ENCODE results near the gene FRK.
"Not testable (repeated sequence)": the region's sequence is repeated elsewhere in the genome, so short reads cannot be mapped to it uniquely, and the experiment has no call there.

Gene FRK

GRCh38 chr6:115891750-115892149 lies 168.9 kb downstream of the FRK start:
- Histone ChIP-seq H3K4me3 (ENCODE audit: low read length) (no peak overlapping the region), H2AK5ac (ENCODE audit: low read length) (no peak overlapping the region), H3K4ac (ENCODE audit: low read depth, low read length) (no peak overlapping the region), H3K56ac (ENCODE audit: low read length) (no peak overlapping the region), H3K36me3 (ENCODE audit: control insufficient read depth, insufficient read depth, low read length) (no peaks in the 10 kb centered on the region), H3K79me2 (ENCODE audit: control insufficient read depth, insufficient read depth, low read length) (no peaks in the 10 kb centered on the region), H3K79me1 (ENCODE audit: low read length) (no peaks in the 10 kb centered on the region), H3K9ac (ENCODE audit: low read length) (no peak overlapping the region), H3K27ac (ENCODE audit: low read depth, low read length) (no peak overlapping the region), H2BK15ac (replicated peaks; ENCODE audit: low read depth) (no peak overlapping the region), H4K5ac (ENCODE audit: low read length) (no peak overlapping the region), H3K23ac (ENCODE audit: low read length) (no peak overlapping the region), H3K18ac (ENCODE audit: low read length) (no peak overlapping the region), H3K4me1 (ENCODE audit: control insufficient read depth, low read depth, low read length) (no peaks in the 10 kb centered on the region), H3K27me3 (ENCODE audit: insufficient read depth, low read length, poor library complexity) (no peaks in the 10 kb centered on the region), H2BK120ac (ENCODE audit: low read depth, low read length) (no peak overlapping the region), H3K4me2 (ENCODE audit: low read length) (no peak overlapping the region), H2BK5ac (ENCODE audit: low read length) (no peak overlapping the region), H4K8ac (ENCODE audit: low read depth, low read length) (no peak overlapping the region)
- WGBS (ENCODE audit: extremely low coverage, insufficient coverage, low lambda C conversion rate): no CpG with 5 or more reads among the region's 2 CpGs
- no peak for DNase-seq

- H2BK15ac ChIP-seq (replicated peaks; ENCODE audit: low read depth): no peak overlapping the region
- no peak overlapping the region for H3K4me2 ChIP-seq (ENCODE audit: low read length)
- no peak overlapping the region for H4K5ac ChIP-seq (ENCODE audit: low read length)
- H3K4me1 ChIP-seq (ENCODE audit: control insufficient read depth, low read depth, low read length): no peaks in the 10 kb centered on the region
- no peaks in the 10 kb centered on the region for H3K79me2 ChIP-seq (ENCODE audit: control insufficient read depth, insufficient read depth, low read length)
- no peak overlapping the region for H2BK5ac ChIP-seq (ENCODE audit: low read length)
- no peak overlapping the region for H3K18ac ChIP-seq (ENCODE audit: low read length)
- H3K56ac ChIP-seq (ENCODE audit: low read length): no peak overlapping the region
- H3K27me3 ChIP-seq (ENCODE audit: insufficient read depth, low read length, poor library complexity): no peaks in the 10 kb centered on the region
- no peak overlapping the region for H3K27ac ChIP-seq (ENCODE audit: low read depth, low read length)
- H2BK120ac ChIP-seq (ENCODE audit: low read depth, low read length): no peak overlapping the region
- no peaks in the 10 kb centered on the region for H3K36me3 ChIP-seq (ENCODE audit: control insufficient read depth, insufficient read depth, low read length)
- H3K23ac ChIP-seq (ENCODE audit: low read length): no peak overlapping the region
- no peak for DNase-seq
- H3K4ac ChIP-seq (ENCODE audit: low read depth, low read length): no peak overlapping the region
- no peak overlapping the region for H3K9ac ChIP-seq (ENCODE audit: low read length)
- H3K79me1 ChIP-seq (ENCODE audit: low read length): no peaks in the 10 kb centered on the region
- H2AK5ac ChIP-seq (ENCODE audit: low read length): no peak overlapping the region
- no peak overlapping the region for H3K4me3 ChIP-seq (ENCODE audit: low read length)
- H4K8ac ChIP-seq (ENCODE audit: low read depth, low read length): no peak overlapping the region
Measured at GRCh38 chr6:115891111-115891669, 169.5 kb downstream of the FRK start.

- no CpG with 5 or more reads among the region's 10 CpGs for WGBS (ENCODE audit: extremely low coverage, insufficient coverage, low lambda C conversion rate)
- H3K18ac ChIP-seq (ENCODE audit: low read length): no peak overlapping the region
- no peak overlapping the region for H3K4ac ChIP-seq (ENCODE audit: low read depth, low read length)
- H3K4me3 ChIP-seq (ENCODE audit: low read length): no peak overlapping the region
- H3K4me2 ChIP-seq (ENCODE audit: low read length): no peak overlapping the region
- no peak overlapping the region for H3K27ac ChIP-seq (ENCODE audit: low read depth, low read length)
- no peak overlapping the region for H2BK5ac ChIP-seq (ENCODE audit: low read length)
- H3K9ac ChIP-seq (ENCODE audit: low read length): no peak overlapping the region
- H3K56ac ChIP-seq (ENCODE audit: low read length): no peak overlapping the region
- no peak overlapping the region for H4K8ac ChIP-seq (ENCODE audit: low read depth, low read length)
- H3K4me1 ChIP-seq (ENCODE audit: control insufficient read depth, low read depth, low read length): no peaks in the 10 kb centered on the region
- no peak overlapping the region for H4K5ac ChIP-seq (ENCODE audit: low read length)
- no peaks in the 10 kb centered on the region for H3K27me3 ChIP-seq (ENCODE audit: insufficient read depth, low read length, poor library complexity)
- no peaks in the 10 kb centered on the region for H3K79me1 ChIP-seq (ENCODE audit: low read length)
- DNase-seq: no peak
- no peak overlapping the region for H2BK120ac ChIP-seq (ENCODE audit: low read depth, low read length)
- H2BK15ac ChIP-seq (replicated peaks; ENCODE audit: low read depth): no peak overlapping the region
- no peaks in the 10 kb centered on the region for H3K79me2 ChIP-seq (ENCODE audit: control insufficient read depth, insufficient read depth, low read length)
- H2AK5ac ChIP-seq (ENCODE audit: low read length): no peak overlapping the region
- H3K36me3 ChIP-seq (ENCODE audit: control insufficient read depth, insufficient read depth, low read length): no peaks in the 10 kb centered on the region
- H3K23ac ChIP-seq (ENCODE audit: low read length): no peak overlapping the region
Measured at GRCh38 chr6:115890238-115890637, 170.5 kb downstream of the FRK start.

- H3K23ac ChIP-seq (ENCODE audit: low read length); H4K8ac ChIP-seq (ENCODE audit: low read depth, low read length); H3K79me2 ChIP-seq (ENCODE audit: control insufficient read depth, insufficient read depth, low read length); H2BK5ac ChIP-seq (ENCODE audit: low read length); H3K4me3 ChIP-seq (ENCODE audit: low read length); H2BK120ac ChIP-seq (ENCODE audit: low read depth, low read length); H3K4me1 ChIP-seq (ENCODE audit: control insufficient read depth, low read depth, low read length); H3K4me2 ChIP-seq (ENCODE audit: low read length); H3K18ac ChIP-seq (ENCODE audit: low read length); H3K27me3 ChIP-seq (ENCODE audit: insufficient read depth, low read length, poor library complexity); H3K9ac ChIP-seq (ENCODE audit: low read length); H4K5ac ChIP-seq (ENCODE audit: low read length); DNase-seq; H3K79me1 ChIP-seq (ENCODE audit: low read length); H3K4ac ChIP-seq (ENCODE audit: low read depth, low read length); H3K27ac ChIP-seq (ENCODE audit: low read depth, low read length); H2BK15ac ChIP-seq (replicated peaks; ENCODE audit: low read depth); H2AK5ac ChIP-seq (ENCODE audit: low read length); H3K56ac ChIP-seq (ENCODE audit: low read length); H3K36me3 ChIP-seq (ENCODE audit: control insufficient read depth, insufficient read depth, low read length): not testable (repeated sequence)
- no CpG with 5 or more reads among the region's 38 CpGs for whole genome bisulfite sequencing (ENCODE audit: extremely low coverage, insufficient coverage, low lambda C conversion rate)
Measured at GRCh38 chr6:115888687-115889470, 171.8 kb downstream of the FRK start.

- Histone ChIP-seq H3K27ac (ENCODE audit: low read depth, low read length) (no peak overlapping the region), H3K4me1 (ENCODE audit: control insufficient read depth, low read depth, low read length) (no peaks in the 10 kb centered on the region), H3K4ac (ENCODE audit: low read depth, low read length) (no peak overlapping the region), H3K56ac (ENCODE audit: low read length) (no peak overlapping the region), H3K4me2 (ENCODE audit: low read length) (no peak overlapping the region), H2AK5ac (ENCODE audit: low read length) (no peak overlapping the region), H3K79me1 (ENCODE audit: low read length) (no peaks in the 10 kb centered on the region), H3K4me3 (ENCODE audit: low read length) (no peak overlapping the region), H2BK15ac (replicated peaks; ENCODE audit: low read depth) (no peak overlapping the region), H3K27me3 (ENCODE audit: insufficient read depth, low read length, poor library complexity) (no peaks in the 10 kb centered on the region), H3K9ac (ENCODE audit: low read length) (no peak overlapping the region), H3K18ac (ENCODE audit: low read length) (no peak overlapping the region), H3K23ac (ENCODE audit: low read length) (no peak overlapping the region), H2BK120ac (ENCODE audit: low read depth, low read length) (no peak overlapping the region), H2BK5ac (ENCODE audit: low read length) (no peak overlapping the region), H3K36me3 (ENCODE audit: control insufficient read depth, insufficient read depth, low read length) (no peaks in the 10 kb centered on the region), H4K5ac (ENCODE audit: low read length) (no peak overlapping the region), H3K79me2 (ENCODE audit: control insufficient read depth, insufficient read depth, low read length) (no peaks in the 10 kb centered on the region), H4K8ac (ENCODE audit: low read depth, low read length) (no peak overlapping the region)
- WGBS (ENCODE audit: extremely low coverage, insufficient coverage, low lambda C conversion rate): no CpG with 5 or more reads among the region's 7 CpGs
- no peak for DNase-seq
Measured at GRCh38 chr6:115887891-115888290, 172.8 kb downstream of the FRK start.

All from mesendoderm (in vitro differentiated cells).